Measurements from ENCODE around the gene BUD31. TPM values are rescaled to one million over a fixed set of nuclear protein-coding genes. Genes with fewer than 3 reads are reported as not detected.

The BUD31 gene
- total and polyA plus RNA-seq, 2 of the 4 experiments (the other 2 are of a cell fraction): 72.6 to 97.2 TPM

DNA sequence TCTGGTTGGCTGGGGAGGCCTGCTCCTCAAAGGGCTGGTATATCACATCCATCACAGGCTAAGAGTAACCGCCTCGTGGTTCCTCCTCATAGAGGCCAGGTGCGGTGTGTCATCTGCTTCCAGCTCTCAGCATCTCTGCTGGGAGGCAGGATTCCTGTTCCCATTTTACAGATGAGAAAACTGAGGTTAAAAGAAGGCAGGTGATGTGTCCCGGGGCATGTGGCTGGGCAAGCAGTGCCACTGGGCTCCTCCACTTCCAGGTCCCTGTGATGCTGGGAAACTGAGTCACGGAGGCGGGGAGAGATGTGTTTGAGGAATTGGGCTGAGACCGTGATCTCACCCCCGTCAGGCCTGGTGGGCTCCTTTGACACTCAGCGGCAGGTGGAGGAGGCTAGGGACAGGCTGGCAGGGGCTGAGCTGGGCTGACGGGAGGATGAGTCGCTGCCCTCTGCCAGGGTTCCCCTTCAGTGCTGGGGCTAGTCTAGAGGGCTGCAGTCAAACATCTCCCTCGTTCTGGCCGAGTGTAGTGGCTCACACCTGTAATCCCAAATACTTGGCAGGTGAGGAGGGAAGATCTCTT, 24.9 kb upstream of the BUD31 start:
- Histone ChIP-seq H3K23ac (ENCODE audit: low read depth, low read length) (no peak overlapping the region), H3K36me3 (ENCODE audit: control insufficient read depth, insufficient read depth, low read length) (peaks cover 21% of the 10 kb centered on the region), H3K4ac (ENCODE audit: low read depth, low read length) (no peak overlapping the region), H3K27ac (ENCODE audit: insufficient read depth, low read length) (no peak overlapping the region), H3K27me3 (ENCODE audit: control insufficient read depth, insufficient read depth, low read length) (no peaks in the 10 kb centered on the region), H3K14ac (replicated peaks; ENCODE audit: low read depth, low read length) (no peak overlapping the region), H2BK120ac (ENCODE audit: low read depth, low read length) (no peak overlapping the region), H3K9me3 (ENCODE audit: control insufficient read depth, insufficient read depth, low read length) (no peaks in the 10 kb centered on the region), H2AFZ (replicated peaks; ENCODE audit: low read length, poor library complexity) (no peak overlapping the region), H3K9me1 (ENCODE audit: insufficient read depth, low read length) (peaks cover 13% of the 10 kb centered on the region), H4K8ac (ENCODE audit: low read depth in 2 of 2, low read length in 2 of 2) (no peak overlapping the region), H3K4me2 (ENCODE audit: low read depth, low read length) (no peak overlapping the region), H4K5ac (ENCODE audit: low read depth, low read length) (no peak overlapping the region), H2AK5ac (ENCODE audit: low read depth, low read length) (no peak overlapping the region), H3K4me1 (ENCODE audit: control insufficient read depth, insufficient read depth, low read length) (peaks cover 14% of the 10 kb centered on the region), H4K20me1 (ENCODE audit: insufficient read depth, low read length) (peaks cover 57% of the 10 kb centered on the region), H4K91ac (ENCODE audit: insufficient read depth, low read depth, low read length) (no peak overlapping the region), H3K79me1 (ENCODE audit: low read depth in 1 of 2, low read length in 2 of 2) (peaks cover 21 to 70% of the 10 kb centered on the region in 2 experiments), H3K9ac (ENCODE audit: low read depth, low read length) (no peak overlapping the region), H3K18ac (ENCODE audit: low read depth, low read length) (no peak overlapping the region), H2BK20ac (ENCODE audit: low read depth, low read length) (no peak overlapping the region), H3K56ac (ENCODE audit: extremely low read depth, insufficient read depth, low read length) (no peak overlapping the region), H2AK9ac (replicated peaks; ENCODE audit: low read depth, low read length, poor library complexity) (no peak overlapping the region), H2BK15ac (ENCODE audit: low read depth, low read length) (no peak overlapping the region), H3K4me3 (ENCODE audit: insufficient read depth, low read depth, low read length) (no peak overlapping the region), H2BK5ac (ENCODE audit: low read depth, low read length, poor library complexity, severe bottlenecking) (no peak overlapping the region)
- intact Hi-C loops (cut with micrococcal nuclease) (no loop called here), dilution Hi-C loops (cut with HindIII; ENCODE audit: low sequenced_read_pairs, unreplicated experiment) (no loop called here), in situ Hi-C loops (cut with MboI; ENCODE audit: low sequenced_read_pairs) (no loop called here)
- ChIA-PET POLR2A (ENCODE audit: unreplicated experiment) (no interaction called here), CTCF (interaction anchor here (0.6 kb wide), 1 partner anchor 163 kb away, joined by 3 read pairs; no protein-coding TSS in a partner anchor)
- no TSS peak for BruUV-seq (replicated peaks)
- ATAC-seq (ENCODE audit: low read depth) (no peak), DNase-seq (no peak)
- TF ChIP-seq CEBPB (IDR thresholded peaks at IDR 0.05; ENCODE audit: low read depth, low read length): no peak
- no peak for TF ChIP-seq BHLHE40 (IDR thresholded peaks at IDR 0.05; ENCODE audit: low read depth, low read length)
- TF ChIP-seq FOS (IDR thresholded peaks at IDR 0.05; ENCODE audit: low read depth, low read length): no peak
- no peak for TF ChIP-seq RCOR1 (IDR thresholded peaks at IDR 0.05; ENCODE audit: insufficient replicate concordance, low read length)
- TF ChIP-seq POLR2A (IDR thresholded peaks at IDR 0.05; ENCODE audit: low read depth, low read length): no peak
- no peak for TF ChIP-seq RAD21 (IDR thresholded peaks at IDR 0.05; ENCODE audit: low read length)
- TF ChIP-seq NFE2L2 (IDR thresholded peaks at IDR 0.05; ENCODE audit: low read depth, low read length): no peak
- no peak for TF ChIP-seq MAZ (IDR thresholded peaks at IDR 0.05; ENCODE audit: borderline replicate concordance, low read depth, low read length)
- TF ChIP-seq CHD1 (IDR thresholded peaks at IDR 0.05; ENCODE audit: low read depth, low read length): no peak
- no peak for TF ChIP-seq RFX5 (IDR thresholded peaks at IDR 0.05; ENCODE audit: low read depth, low read length)
- TF ChIP-seq USF2 (IDR thresholded peaks at IDR 0.05; ENCODE audit: low read depth, low read length): no peak
- TF ChIP-seq, protein P1, sequence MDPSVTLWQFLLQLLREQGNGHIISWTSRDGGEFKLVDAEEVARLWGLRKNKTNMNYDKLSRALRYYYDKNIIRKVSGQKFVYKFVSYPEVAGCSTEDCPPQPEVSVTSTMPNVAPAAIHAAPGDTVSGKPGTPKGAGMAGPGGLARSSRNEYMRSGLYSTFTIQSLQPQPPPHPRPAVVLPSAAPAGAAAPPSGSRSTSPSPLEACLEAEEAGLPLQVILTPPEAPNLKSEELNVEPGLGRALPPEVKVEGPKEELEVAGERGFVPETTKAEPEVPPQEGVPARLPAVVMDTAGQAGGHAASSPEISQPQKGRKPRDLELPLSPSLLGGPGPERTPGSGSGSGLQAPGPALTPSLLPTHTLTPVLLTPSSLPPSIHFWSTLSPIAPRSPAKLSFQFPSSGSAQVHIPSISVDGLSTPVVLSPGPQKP (IDR thresholded peaks at IDR 0.05; ENCODE audit: borderline replicate concordance, low read depth, low read length): no peak
- no peak for TF ChIP-seq SMC3 (IDR thresholded peaks at IDR 0.05; ENCODE audit: low read depth, low read length)
- TF ChIP-seq, protein P2, sequence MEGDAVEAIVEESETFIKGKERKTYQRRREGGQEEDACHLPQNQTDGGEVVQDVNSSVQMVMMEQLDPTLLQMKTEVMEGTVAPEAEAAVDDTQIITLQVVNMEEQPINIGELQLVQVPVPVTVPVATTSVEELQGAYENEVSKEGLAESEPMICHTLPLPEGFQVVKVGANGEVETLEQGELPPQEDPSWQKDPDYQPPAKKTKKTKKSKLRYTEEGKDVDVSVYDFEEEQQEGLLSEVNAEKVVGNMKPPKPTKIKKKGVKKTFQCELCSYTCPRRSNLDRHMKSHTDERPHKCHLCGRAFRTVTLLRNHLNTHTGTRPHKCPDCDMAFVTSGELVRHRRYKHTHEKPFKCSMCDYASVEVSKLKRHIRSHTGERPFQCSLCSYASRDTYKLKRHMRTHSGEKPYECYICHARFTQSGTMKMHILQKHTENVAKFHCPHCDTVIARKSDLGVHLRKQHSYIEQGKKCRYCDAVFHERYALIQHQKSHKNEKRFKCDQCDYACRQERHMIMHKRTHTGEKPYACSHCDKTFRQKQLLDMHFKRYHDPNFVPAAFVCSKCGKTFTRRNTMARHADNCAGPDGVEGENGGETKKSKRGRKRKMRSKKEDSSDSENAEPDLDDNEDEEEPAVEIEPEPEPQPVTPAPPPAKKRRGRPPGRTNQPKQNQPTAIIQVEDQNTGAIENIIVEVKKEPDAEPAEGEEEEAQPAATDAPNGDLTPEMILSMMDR (conservative IDR thresholded peaks at IDR 0.05; ENCODE audit: low read depth, low read length): no peak
- no peak for TF ChIP-seq MAFK (IDR thresholded peaks at IDR 0.05; ENCODE audit: low read depth, low read length)
- TF ChIP-seq MXI1 (IDR thresholded peaks at IDR 0.05; ENCODE audit: borderline replicate concordance, low read depth, low read length): no peak
- WGBS, 2 experiments (ENCODE audit: extremely low coverage in 2 of 2, insufficient read length in 1 of 2): 98% methylated on average over 5 of the region's 13 CpGs; no CpG with 5 or more reads in 1 of the 2 experiments

All from IMR-90 (cell line).